Skin of body (tissue), 2 donors: ENCODE data around the gene ERVK3-1. TPM values are rescaled to one million over a fixed set of nuclear protein-coding genes. Genes with fewer than 3 reads are reported as not detected.
"Not testable (repeated sequence)": the region's sequence is repeated elsewhere in the genome, so short reads cannot be mapped to it uniquely, and the experiment has no call there.

ENCODE experiments used
- DNase-seq: peaks from one replicate; lab custom pipeline; 2025; lab: John Stamatoyannopoulos, UW
- total RNA-seq: library from RNA; depleted of rRNA; stranded (reverse); fragments of >200 nt; gene quantifications from one replicate; pipeline ENCODE4 v1.2.3, GENCODE V29; 2014

The ERVK3-1 gene
- total RNA-seq, 1 donor from 2014 or later, result 38.9 TPM

DNA sequence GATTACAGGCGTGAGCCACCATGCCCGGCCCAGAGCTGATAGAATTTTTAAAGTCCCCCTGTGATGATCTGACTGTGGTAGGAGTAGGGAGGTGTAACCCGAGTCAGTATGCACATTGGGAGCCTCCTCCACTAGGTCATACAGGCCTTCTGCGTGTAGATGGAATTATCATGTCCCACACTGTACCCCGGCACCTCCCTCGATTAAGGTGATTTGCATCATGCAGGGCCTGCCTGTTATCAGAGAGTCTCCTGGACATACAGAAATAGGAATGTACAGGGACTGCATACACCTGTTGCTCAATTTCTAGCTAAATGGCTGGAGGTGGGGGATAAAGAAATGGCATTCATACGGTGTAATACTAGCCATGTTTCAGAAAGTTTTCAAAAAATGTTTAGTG is 922 bp upstream of the ERVK3-1 start:
- DNase-seq, result no peak

DNA sequence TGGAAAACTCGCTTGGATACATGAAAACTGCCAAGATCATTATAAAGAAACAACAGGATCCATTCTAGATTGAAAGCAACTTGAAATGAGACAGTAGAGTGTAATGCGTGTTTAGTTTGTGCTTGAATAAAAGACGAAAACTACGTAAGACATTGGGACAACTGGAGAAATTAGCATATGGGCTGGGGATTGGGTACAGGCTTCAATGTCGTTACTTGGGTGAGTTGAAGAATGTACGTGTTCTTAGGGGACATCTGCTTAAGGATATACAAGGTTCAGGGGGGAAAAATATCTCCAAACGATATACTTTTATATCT is 471 bp upstream of the ERVK3-1 start:
- no peak for DNase-seq

GRCh38 chr19:58305932-58306323 is 751 bp downstream of the ERVK3-1 start:
- DNase-seq, result no peak

GRCh38 chr19:58307736-58308135 is 2.6 kb downstream of the ERVK3-1 start:
- DNase-seq, result no peak

DNA sequence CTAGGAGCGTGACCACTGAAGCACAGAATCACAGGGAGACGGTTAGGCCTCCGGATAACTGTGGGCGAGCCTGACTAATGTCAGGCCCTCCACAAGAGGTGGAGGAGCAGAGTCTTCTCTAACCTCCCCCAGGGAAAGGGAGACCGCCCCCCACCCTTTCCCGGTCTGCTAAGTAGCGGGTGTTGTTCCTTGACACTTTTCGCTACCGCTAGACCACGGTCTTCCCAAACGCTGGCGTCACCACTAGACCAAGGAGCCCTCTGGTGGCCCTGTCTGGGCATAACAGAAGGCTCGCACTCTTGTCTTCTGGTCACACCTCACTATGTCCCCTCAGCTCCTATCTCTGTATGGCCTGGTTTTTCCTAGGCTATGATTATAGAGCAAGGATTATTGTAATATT is 5.5 kb downstream of the ERVK3-1 start:
- DNase-seq, result not testable (repeated sequence)

- no peak for DNase-seq
Measured at GRCh38 chr19:58311345-58311865, 6.2 kb downstream of the ERVK3-1 start.

DNA sequence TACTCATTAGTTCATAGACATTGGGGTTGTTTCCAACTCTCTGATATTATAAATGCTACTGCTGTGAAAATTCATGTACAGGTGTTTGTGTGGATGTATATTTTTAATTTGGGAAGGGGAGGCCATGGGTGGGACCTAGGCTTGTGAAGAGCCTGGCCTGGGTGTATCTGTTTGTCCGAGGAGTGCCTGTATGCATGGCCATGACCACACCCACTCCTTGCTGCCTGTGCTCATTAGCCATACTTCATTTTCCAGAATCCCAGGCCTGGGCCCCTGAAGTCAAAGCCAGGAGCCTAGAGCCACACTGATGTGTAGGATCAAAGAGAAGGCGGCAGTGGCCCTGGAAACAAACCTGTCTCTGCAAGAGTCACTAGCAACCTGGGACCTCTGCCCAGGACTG is 10.4 kb downstream of the ERVK3-1 start:
- DNase-seq, result no peak

DNA sequence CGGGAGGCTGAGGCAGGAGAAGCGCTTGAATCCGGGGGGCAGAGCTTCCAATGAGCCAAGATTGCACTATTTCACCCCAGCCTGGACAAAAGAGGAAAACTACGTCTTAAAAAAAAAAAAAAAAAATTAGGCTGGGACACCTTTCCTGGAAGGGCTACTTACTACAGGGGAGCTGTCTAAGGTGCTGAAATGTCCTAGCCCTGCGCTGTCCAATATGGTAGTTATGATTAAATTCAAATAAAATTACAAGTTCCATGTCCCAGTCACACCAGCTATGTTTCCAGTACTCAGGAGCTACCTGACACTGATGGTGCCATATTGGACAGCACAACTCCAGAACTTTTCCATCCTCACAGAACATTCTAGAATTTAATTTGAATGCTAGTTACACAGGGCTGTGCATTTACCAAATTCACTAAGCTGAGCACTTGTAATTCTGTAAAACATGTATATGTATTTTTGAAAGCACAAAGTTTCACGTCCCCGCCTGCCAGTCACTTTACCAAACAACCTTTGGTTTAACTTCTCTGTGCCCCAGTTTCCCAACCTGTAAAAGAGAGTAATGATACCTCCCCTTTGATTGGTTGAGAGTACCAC is 12.4 kb downstream of the ERVK3-1 start:
- no peak for DNase-seq

- no peak for DNase-seq
Measured at GRCh38 chr19:58318297-58318696, 13.1 kb downstream of the ERVK3-1 start.

- DNase-seq, result no peak
Measured at GRCh38 chr19:58319241-58319640, 14.1 kb downstream of the ERVK3-1 start.

- DNase-seq, result no peak
Measured at GRCh38 chr19:58325311-58326022, 20.3 kb downstream of the ERVK3-1 start.

GRCh38 chr19:58326501-58326913 is 21.3 kb downstream of the ERVK3-1 start:
- no peak for DNase-seq

DNA sequence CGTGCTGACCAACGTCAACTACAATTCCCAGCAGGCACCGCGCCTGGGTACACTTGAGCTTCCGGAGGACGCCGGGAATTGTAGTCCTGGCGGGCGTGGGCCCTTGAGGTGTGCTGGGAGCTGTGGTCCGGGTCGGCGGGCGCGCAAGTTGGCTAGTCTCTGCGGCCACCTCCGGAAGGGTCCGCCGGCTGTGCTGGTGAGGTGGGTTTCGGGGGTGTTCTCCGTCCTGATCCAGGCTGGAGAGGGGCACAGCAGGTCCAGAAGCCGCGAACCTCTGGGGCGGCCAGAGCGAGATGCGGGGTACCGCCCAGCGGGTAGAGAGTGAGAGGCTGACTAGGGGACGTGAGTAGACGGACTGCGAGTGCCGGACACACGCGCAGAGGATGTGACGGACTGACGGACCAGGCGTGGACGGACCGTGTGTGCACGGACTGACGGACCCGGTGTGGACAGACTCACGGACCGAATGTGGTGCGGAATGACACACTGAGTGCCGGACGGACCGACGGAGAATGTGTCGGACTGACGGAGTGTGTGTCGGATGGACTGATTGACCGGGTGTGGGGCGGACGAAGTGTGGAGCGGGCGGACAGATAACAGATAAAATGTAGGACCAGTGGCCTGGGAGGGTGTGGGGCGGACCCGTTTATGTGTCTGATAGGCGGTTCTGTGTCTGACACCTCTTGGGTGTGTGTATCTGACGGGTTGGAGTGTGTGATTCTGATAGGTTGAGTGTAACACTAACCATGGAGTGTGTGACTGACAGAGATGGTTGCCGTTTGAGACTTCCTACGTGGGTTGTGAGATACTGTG is 21.9 kb downstream of the ERVK3-1 start, which contains the start of gene ZSCAN22:
TSS of gene ZSCAN22 (plus strand) at position 81 of the 813 bp plus-strand sequence. CDS start 7,809 bp downstream, outside the sequence.
- DNase-seq, result peak; percentile 89

DNA sequence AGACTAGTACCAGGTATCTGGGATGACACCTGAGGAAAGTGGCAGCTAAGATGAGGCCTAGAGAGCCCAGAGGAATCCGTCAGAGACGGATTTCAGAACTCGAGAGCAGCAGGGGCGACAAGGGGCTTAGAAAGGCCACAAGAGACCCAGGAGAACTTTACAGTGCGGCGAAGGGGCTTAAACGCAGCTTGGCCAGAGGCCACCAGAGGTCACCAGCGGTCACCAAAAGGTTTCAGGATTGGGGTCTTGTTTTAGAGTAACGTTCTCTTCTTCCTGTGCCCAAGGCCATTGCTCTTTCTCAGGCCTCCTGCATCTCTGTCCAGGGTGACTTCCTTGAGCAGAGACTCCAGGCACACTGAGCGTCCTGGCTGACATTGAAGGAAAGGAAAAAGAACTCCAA is 23.8 kb downstream of the ERVK3-1 start:
- DNase-seq, result no peak

- DNase-seq, result no peak
Measured at GRCh38 chr19:58330458-58330857, 25.3 kb downstream of the ERVK3-1 start.

GRCh38 chr19:58332697-58333096 is 27.5 kb downstream of the ERVK3-1 start:
- no peak for DNase-seq

- no peak for DNase-seq
Measured at GRCh38 chr19:58334691-58335249, 29.6 kb downstream of the ERVK3-1 start.

DNA sequence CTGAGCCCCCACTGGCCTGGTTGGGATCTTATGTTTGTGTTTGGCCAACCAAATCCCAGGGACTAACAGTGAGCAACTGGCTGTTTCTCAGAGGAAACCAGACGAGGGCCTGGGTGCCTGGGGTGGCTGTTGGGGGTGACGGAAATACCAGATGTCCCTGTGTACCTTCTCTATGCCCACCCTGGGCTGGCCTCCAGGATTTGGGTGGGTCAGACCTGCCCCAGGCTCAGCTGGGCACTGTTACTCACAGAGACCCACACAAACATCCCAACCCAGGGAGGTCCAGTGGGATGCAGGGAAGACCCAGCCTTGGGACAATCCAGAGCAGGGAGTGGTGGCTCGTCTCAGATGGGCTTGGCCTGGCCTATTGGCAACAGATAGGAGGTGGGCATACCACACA is 30.5 kb downstream of the ERVK3-1 start:
- no peak for DNase-seq

DNA sequence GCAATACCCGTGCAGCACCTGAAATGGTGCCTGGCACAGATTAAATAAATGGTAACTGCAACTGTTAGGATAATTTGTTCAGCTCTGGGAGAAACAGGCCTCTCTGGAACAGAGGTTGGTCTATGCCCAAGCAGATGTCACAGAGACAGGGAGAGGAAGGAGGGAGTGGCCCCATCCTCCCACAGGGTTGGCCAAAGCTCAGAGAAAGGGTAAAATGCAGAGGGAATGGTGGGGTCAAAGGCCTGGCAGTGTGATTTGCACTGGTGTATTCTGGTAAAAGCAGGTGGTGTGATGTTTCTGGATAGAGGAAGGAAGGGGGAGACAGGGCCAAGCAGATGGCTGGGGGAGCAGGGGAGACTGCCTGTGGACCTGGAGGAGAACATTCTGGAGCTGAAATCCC is 31.0 kb downstream of the ERVK3-1 start:
- no peak for DNase-seq

- no peak for DNase-seq
Measured at GRCh38 chr19:58336820-58337219, 31.6 kb downstream of the ERVK3-1 start.

DNA sequence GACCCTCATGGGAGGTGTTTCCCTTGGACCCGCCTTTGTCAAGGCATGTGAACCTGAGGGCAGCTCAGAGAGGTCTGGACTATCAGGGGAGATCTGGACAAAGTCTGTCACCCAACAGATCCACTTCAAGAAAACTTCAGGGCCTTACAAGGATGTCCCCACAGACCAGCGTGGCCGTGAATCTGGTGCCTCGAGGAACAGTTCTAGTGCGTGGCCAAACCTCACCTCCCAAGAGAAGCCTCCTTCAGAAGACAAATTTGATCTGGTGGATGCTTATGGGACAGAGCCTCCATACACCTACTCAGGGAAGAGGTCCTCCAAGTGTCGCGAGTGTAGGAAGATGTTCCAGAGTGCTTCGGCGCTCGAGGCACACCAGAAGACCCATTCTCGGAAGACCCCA is 33.2 kb downstream of the ERVK3-1 start:
- no peak for DNase-seq
